ENCODE results near the gene SERINC5. TPM values are rescaled to one million over a fixed set of nuclear protein-coding genes. Genes with fewer than 3 reads are reported as not detected.

Gene SERINC5
- total and polyA plus RNA-seq, 2 experiments from 2014 or later: 5.4 to 11.7 TPM

GRCh38 chr5:80229902-80230255 lies 26.0 kb downstream of the SERINC5 start:
- Histone ChIP-seq H3K9me3 (ENCODE audit: low read depth) (no peaks in the 10 kb centered on the region), H3K4me1 (ENCODE audit: insufficient read depth) (peaks cover 9% of the 10 kb centered on the region), H3K36me3 (ENCODE audit: low read depth) (no peaks in the 10 kb centered on the region), H3K4me2 (ENCODE audit: unreplicated experiment) (no peak overlapping the region), H3K9ac (no peak overlapping the region), H3K79me2 (ENCODE audit: insufficient read depth) (peaks cover 50% of the 10 kb centered on the region), H2AFZ (no peak overlapping the region), H4K20me1 (ENCODE audit: insufficient read depth) (no peaks in the 10 kb centered on the region), H3K4me3 (no peak overlapping the region), H3F3A (ENCODE audit: insufficient read depth) (peaks cover 11% of the 10 kb centered on the region; the same call in 1 of the 2 replicates), H3K27ac (no peak overlapping the region), H3K27me3 (replicated peaks; ENCODE audit: insufficient read depth) (no peaks in the 10 kb centered on the region), H3K9me2 (ENCODE audit: insufficient read depth) (no peaks in the 10 kb centered on the region)
- no peak for DNase-seq
- 85 to 89% methylated on average over 4 of the region's 4 CpGs for WGBS, 2 experiments (ENCODE audit: low coverage in 1 of 2, low lambda C conversion rate in 2 of 2, missing lambda C conversion rate in 2 of 2)
- TF ChIP-seq EZH2 (IDR thresholded peaks at IDR 0.05; ENCODE audit: insufficient read depth, poor library complexity, severe bottlenecking) (no peak), EZH2phosphoT487 (IDR thresholded peaks at IDR 0.05; ENCODE audit: insufficient read depth, low read depth) (no peak)
- in situ Hi-C loops (cut with MboI): no loop called here

- Histone ChIP-seq H3K9me3 (ENCODE audit: low read depth) (no peaks in the 10 kb centered on the region), H3K79me2 (ENCODE audit: insufficient read depth) (peaks cover 37% of the 10 kb centered on the region), H3K4me2 (ENCODE audit: unreplicated experiment) (no peak overlapping the region), H3K9ac (no peak overlapping the region), H3F3A (ENCODE audit: insufficient read depth) (peaks cover 11% of the 10 kb centered on the region; the same call in 1 of the 2 replicates), H3K27me3 (replicated peaks; ENCODE audit: insufficient read depth) (no peaks in the 10 kb centered on the region), H3K36me3 (ENCODE audit: low read depth) (no peaks in the 10 kb centered on the region), H2AFZ (no peak overlapping the region), H3K4me1 (ENCODE audit: insufficient read depth) (peaks cover 9% of the 10 kb centered on the region), H4K20me1 (ENCODE audit: insufficient read depth) (no peaks in the 10 kb centered on the region), H3K4me3 (no peak overlapping the region), H3K27ac (no peak overlapping the region), H3K9me2 (ENCODE audit: insufficient read depth) (no peaks in the 10 kb centered on the region)
- 88 to 92% methylated on average over 4 of the region's 4 CpGs for WGBS, 2 experiments (ENCODE audit: low coverage in 1 of 2, low lambda C conversion rate in 2 of 2, missing lambda C conversion rate in 2 of 2)
- DNase-seq: no peak
- TF ChIP-seq EZH2 (IDR thresholded peaks at IDR 0.05; ENCODE audit: insufficient read depth, poor library complexity, severe bottlenecking) (no peak), EZH2phosphoT487 (IDR thresholded peaks at IDR 0.05; ENCODE audit: insufficient read depth, low read depth) (no peak)
- in situ Hi-C loops (cut with MboI): no loop called here
These were observed 27.8 kb downstream of the SERINC5 start for GRCh38 chr5:80227979-80228596.

- H3K4me2 ChIP-seq (ENCODE audit: unreplicated experiment): no peak overlapping the region
- H3K27ac ChIP-seq: no peak overlapping the region
- H3K79me2 ChIP-seq (ENCODE audit: insufficient read depth): peaks cover 36% of the 10 kb centered on the region
- H3K9me2 ChIP-seq (ENCODE audit: insufficient read depth): no peaks in the 10 kb centered on the region
- no peak overlapping the region for H2AFZ ChIP-seq
- no peaks in the 10 kb centered on the region for H3K27me3 ChIP-seq (replicated peaks; ENCODE audit: insufficient read depth)
- no peak for DNase-seq
- peaks cover 2% of the 10 kb centered on the region; the same call in 1 of the 2 replicates for H3F3A ChIP-seq (ENCODE audit: insufficient read depth)
- H3K9ac ChIP-seq: no peak overlapping the region
- in situ Hi-C loops (cut with MboI): no loop called here
- H3K36me3 ChIP-seq (ENCODE audit: low read depth): no peaks in the 10 kb centered on the region
- no peak overlapping the region for H3K4me3 ChIP-seq
- no peaks in the 10 kb centered on the region for H3K9me3 ChIP-seq (ENCODE audit: low read depth)
- peaks cover 2% of the 10 kb centered on the region for H3K4me1 ChIP-seq (ENCODE audit: insufficient read depth)
- 95 to 98% methylated on average over 6 of the region's 6 CpGs for WGBS, 2 experiments (ENCODE audit: low coverage in 1 of 2, low lambda C conversion rate in 2 of 2, missing lambda C conversion rate in 2 of 2)
- TF ChIP-seq EZH2 (IDR thresholded peaks at IDR 0.05; ENCODE audit: insufficient read depth, poor library complexity, severe bottlenecking): no peak
- no peak for TF ChIP-seq EZH2phosphoT487 (IDR thresholded peaks at IDR 0.05; ENCODE audit: insufficient read depth, low read depth)
- H4K20me1 ChIP-seq (ENCODE audit: insufficient read depth): no peaks in the 10 kb centered on the region
These were observed 29.9 kb downstream of the SERINC5 start for GRCh38 chr5:80225934-80226326.

DNA sequence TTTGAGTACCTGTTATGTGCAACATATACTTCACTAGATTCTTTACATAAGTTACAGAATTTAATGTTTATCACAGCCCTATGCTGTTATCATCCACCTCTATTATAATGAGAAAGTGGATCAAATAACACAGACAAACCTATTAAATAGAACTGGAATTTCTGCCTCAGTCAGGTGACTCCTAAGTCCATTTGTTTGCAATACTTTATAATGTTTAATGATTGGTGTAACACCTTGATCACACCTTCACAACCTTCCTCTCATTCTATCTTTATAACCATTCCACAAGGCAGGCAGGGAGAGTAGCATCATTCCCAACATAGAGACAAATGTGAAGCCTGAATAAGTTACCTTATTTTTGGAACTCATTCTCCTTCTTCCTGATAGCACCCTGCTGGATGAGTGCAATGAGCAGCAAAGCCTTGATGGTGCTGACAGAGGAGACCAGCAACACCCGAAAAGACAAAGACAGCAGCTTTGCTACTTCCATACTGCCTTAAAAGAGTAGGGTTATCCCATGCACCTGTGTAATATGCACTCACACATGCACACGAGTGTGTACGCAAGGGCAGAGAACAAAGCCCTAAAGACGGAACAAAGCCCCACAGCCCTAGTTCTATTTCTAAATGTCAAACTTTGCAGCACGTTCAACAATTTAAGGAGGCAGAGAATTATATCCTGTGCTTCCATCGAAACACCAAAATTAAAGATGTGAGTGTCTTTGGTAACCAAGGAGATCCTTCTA lies 30.5 kb downstream of the SERINC5 start:
- no peaks in the 10 kb centered on the region for H3K27me3 ChIP-seq (replicated peaks; ENCODE audit: insufficient read depth)
- peaks cover 30% of the 10 kb centered on the region for H3K79me2 ChIP-seq (ENCODE audit: insufficient read depth)
- no peaks in the 10 kb centered on the region for H3K4me1 ChIP-seq (ENCODE audit: insufficient read depth)
- no peak for DNase-seq
- H3K4me3 ChIP-seq: no peak overlapping the region
- H3K27ac ChIP-seq: no peak overlapping the region
- no peak overlapping the region for H3K4me2 ChIP-seq (ENCODE audit: unreplicated experiment)
- no peak overlapping the region for H2AFZ ChIP-seq
- no peaks in the 10 kb centered on the region for H3K36me3 ChIP-seq (ENCODE audit: low read depth)
- H4K20me1 ChIP-seq (ENCODE audit: insufficient read depth): no peaks in the 10 kb centered on the region
- no peak for TF ChIP-seq EZH2phosphoT487 (IDR thresholded peaks at IDR 0.05; ENCODE audit: insufficient read depth, low read depth)
- no peak for TF ChIP-seq EZH2 (IDR thresholded peaks at IDR 0.05; ENCODE audit: insufficient read depth, poor library complexity, severe bottlenecking)
- H3K9ac ChIP-seq: no peak overlapping the region
- in situ Hi-C loops (cut with MboI): no loop called here
- 82 to 88% methylated on average over 6 of the region's 6 CpGs for WGBS, 2 experiments (ENCODE audit: low coverage in 1 of 2, low lambda C conversion rate in 2 of 2, missing lambda C conversion rate in 2 of 2)
- H3F3A ChIP-seq (ENCODE audit: insufficient read depth): no peaks in the 10 kb centered on the region
- no peaks in the 10 kb centered on the region for H3K9me3 ChIP-seq (ENCODE audit: low read depth)
- no peaks in the 10 kb centered on the region for H3K9me2 ChIP-seq (ENCODE audit: insufficient read depth)
